SKM-1 treated with dmso at 0.1 percent for 144 hours (cell line): ENCODE measurements around the gene LRRC37A.
"Not testable (repeated sequence)": the region's sequence is repeated elsewhere in the genome, so short reads cannot be mapped to it uniquely, and the experiment has no call there.

Source experiments
- DNase-seq: peaks from one replicate; lab custom pipeline; 2025; ENCODE audit not compliant: unreplicated experiment; lab: John Stamatoyannopoulos, UW

LRRC37A gene

GRCh38 chr17:46294831-46295230 is at the start of gene LRRC37A:
TSS of gene LRRC37A (plus strand) at chr17:46295131. CDS start at chr17:46295134, 3 bp downstream.
- DNase-seq, result not testable (repeated sequence)

DNA sequence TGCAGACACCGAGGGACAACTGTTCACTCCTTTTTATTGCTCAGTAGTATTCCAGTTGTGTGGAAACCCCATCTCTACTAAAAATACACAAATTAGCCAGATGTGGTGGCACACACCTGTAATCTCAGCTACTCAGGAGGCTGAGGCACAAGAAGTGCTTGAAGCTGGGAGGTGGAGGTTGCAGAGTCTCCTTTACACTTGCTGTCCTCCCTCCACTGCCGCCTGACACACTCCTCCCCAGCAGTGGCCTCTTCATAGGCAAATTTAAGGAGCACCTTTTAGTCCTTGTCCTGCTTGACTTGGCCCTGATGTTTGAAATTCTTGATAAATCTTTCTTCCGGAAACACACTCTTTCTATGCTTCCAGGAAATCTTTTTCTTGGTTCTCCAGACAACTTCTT is 45.8 kb upstream of the LRRC37A start:
- DNase-seq, result not testable (repeated sequence)

DNA sequence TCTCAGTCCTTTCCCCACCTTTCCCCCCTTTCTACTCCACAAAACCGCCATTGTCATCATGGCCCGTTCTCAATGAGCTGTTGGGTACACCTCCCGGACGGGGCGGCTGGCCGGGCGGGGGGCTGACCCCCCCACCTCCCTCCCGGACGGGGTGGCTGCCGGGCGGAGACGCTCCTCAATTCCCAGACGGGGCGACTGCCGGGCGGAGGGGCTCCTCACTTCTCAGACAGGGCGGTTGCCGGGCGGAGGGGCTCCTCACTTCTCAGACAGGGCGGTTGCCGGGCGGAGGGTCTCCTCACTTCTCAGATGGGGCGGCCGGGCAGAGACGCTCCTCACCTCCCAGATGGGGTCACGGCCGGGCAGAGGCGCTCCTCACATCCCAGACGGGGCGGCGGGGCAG is 42.1 kb upstream of the LRRC37A start:
- not testable (repeated sequence) for DNase-seq

GRCh38 chr17:46253722-46254121 is 41.2 kb upstream of the LRRC37A start:
- DNase-seq, result peak; percentile 54

DNA sequence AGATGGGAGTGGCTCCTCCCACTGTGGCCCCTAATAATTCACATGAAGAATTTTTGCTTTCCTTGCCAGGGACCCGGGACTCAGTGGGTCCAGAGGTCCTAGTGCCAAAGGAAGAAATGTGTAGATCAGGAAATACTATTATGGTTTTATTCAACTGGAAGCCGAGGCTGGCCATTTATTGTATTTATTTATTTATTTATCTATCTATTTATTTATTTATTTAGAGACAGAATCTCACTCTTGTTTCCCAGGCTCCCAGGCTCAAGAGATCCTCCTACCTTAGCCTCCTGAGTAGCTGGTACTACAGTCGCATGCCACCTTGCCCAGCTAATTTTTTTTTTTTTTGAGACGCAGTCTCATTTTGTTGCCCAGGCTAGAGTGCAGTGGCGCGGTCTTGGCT is 40.7 kb upstream of the LRRC37A start:
- not testable (repeated sequence) for DNase-seq

DNA sequence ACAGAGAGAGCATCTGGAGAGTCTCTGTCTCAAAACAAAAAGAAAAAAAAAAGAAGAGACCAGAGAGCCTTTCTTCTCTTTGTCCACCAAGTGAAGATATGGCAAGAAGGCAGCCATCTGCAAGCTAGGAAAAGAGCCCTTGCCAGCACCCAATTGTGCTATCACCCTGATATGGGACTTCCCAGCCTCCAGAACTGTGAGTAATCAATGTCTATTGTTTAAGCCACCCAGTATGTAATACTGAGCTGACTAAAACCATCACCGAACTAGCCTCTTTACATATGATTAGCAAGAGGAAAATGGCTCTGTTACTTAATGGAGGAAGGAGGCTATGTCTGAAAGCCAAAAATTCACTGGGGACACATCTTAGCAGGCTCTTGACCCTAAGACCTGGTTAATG is 38.6 kb upstream of the LRRC37A start:
- DNase-seq, result not testable (repeated sequence)

GRCh38 chr17:46259845-46260661 is 34.9 kb upstream of the LRRC37A start:
- not testable (repeated sequence) for DNase-seq

DNA sequence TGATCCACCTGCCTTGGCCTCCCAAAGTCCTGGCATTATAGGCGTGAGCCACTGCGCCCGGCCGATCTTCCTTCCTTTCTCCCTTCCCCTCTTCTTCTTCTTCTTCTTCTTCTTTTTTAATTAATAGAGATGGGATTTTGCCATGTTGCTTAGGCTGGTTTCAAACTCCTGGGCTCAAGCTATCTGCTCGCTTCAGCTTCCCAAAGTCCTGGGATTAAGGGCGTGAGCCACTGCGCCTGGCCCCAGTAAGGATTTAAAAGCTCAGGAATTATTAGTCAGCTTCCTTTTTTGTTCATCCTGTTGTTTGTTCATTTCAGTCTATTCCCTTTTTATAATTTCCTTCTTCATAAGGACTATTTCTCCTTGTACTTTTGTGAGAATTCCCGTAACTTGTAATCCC is 32.7 kb upstream of the LRRC37A start:
- no peak for DNase-seq

GRCh38 chr17:46264456-46265198 is 30.3 kb upstream of the LRRC37A start:
- no peak for DNase-seq

DNA sequence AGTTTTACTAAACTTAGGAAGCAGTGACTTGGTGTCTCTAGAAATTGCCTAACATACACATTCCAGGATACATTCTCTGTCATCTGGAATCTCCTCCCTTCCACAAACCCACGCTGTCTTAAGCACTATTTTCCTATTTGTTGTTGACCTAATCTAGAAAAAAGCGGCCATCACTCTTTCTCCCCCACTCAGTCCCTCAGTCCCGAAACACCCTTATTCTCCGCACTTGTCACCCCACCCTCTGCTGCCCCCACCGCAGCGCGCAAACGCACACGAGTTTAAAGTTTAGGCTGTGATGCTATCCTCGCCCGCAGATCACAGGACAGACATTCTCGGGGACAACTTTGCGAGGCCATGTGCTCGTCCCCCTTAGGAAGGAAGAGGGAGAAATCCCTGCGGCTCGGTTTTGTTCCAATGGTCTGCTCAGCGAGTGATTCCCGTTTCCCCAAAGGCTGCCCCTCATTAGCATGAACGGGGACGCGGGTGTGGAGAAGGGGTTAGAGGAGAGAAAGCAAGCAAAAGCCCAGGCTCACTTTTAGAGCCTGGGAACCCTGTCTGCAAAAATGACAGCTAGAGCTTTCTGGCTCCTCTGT is 28.8 kb upstream of the LRRC37A start:
- not testable (repeated sequence) for DNase-seq

DNA sequence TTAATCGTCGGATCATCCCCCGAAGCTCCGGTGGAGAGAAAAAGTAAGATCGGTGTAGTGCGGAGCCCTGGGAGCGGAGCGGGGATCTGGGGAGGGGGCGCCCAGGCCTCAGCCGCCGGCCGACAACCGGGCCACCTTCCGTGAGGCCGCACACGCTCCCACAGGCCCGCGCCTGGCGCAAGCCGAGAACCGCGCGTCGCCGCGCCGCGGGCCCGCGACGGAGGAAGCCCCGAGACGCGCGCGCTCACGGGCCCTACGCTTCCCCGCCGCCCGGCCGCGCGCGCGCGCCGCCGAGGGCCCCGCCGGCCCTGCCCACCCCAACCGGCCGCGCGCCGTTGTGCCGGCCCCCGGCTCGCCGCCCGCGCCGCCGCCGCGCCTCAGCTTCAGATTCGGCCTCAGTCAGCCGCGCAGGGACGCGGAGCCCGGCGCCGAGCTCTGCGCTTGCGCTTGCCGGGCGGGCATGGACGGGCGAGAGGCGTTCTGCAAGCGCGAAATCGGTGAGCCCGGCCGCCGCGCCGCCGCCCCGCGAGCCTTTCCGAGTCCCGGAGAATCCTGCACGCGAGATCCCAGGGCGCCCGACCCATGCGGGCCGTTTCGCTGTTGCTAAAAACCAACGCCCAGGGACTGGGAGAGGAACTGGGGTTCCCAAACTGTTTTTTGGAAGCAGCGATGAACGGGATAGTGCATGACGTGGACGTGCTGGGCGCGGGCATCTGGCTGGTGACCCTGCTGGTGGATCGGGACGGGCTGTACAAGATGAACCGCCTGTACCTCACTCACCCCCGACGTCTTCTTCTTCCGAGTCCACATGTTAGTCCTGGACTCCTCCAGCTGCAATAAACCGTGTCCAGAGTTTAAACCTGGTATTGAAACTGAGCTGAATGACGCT is 28.0 kb upstream of the LRRC37A start:
- DNase-seq, result peak; percentile 76

GRCh38 chr17:46270032-46270431 is 24.9 kb upstream of the LRRC37A start:
- DNase-seq, result no peak

DNA sequence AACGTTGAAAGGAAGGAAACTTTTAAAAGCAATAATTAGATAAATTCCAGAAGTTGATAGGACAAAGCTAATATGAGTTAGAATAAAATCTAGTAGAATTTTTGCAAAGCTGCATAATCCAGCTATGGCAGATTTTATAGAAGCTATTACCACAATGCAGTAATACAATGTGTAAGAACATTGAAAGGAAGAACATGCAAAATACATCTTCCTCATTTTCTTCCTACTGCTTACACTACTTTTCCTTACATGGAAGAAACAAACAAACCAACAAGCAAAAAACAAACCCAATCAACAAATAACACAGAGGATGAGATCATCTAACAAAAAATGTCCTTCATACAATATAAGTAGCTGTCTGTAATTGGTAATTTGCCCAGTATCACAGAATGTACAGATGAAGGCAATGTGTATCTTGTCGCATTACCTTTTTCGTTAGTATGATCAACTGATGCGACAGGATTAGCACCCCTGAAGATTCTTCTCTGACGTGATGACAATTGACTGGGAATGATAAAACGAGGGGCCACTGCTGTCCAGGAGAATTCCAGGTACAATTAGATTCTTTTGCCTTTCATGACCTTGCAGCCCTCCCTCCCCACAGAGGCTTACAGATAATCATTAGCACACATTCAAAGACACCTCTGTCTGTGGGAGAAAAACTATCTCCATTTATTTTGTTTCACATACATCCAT is 21.2 kb upstream of the LRRC37A start:
- DNase-seq, result no peak

- DNase-seq, result no peak
Measured at GRCh38 chr17:46274238-46274637, 20.7 kb upstream of the LRRC37A start.

DNA sequence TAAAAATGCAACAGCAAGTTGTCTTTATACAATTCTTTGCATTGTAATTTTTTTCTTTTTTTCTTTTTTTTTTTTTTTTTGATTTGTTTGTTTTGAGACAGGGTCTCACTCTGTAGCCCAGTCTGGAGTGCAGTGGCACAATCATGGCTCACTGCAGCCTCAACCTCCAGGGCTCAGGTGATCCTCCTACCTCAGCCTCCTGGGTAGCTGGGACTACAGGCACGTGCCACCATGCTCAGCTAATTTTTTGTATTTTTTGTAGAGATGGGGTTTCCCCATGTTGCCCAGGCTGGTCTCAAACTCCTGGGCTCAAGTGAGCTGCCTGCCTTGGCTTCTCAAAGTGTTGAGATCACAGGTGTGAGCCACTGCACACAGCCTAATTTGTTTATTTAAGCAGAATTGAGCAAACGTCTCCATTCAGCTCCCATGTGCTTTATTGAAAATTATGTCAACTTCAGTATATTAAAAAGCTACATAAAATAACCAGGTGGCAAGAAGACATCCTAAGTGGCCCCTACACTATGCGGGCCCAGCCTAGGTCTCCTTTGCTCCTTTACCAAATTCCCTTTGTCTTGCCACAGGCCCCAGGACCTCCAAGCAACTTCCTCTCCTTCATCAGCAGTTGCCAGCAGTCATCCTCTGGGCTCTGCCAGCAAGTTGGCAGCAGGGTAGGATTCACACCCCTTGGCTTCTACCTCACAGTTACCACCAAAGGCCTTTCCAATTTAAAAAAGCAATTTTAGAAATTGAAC is 18.0 kb upstream of the LRRC37A start:
- DNase-seq, result not testable (repeated sequence)

DNA sequence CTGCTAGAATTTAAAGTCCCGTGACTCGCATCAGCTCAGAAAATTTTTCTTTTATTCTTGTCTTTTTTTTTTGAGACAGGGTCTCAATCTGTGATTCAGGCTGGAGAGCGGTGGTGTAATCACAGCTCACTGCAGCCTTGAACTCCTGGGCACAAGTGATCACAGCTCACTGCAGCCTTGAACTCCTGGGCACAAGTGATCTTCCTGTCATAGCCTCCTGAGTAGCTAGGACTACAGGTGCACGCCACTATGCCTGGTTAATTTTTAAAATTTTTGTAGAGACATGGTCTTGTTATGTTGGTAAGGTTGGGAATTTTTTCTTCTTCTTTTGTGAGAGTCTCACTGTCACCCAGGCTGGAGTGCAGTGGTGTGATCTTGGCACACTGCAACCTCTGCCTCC is 13.6 kb upstream of the LRRC37A start:
- not testable (repeated sequence) for DNase-seq

GRCh38 chr17:46282635-46283034 is 12.3 kb upstream of the LRRC37A start:
- not testable (repeated sequence) for DNase-seq

GRCh38 chr17:46284467-46284866 is 10.5 kb upstream of the LRRC37A start:
- DNase-seq, result not testable (repeated sequence)

DNA sequence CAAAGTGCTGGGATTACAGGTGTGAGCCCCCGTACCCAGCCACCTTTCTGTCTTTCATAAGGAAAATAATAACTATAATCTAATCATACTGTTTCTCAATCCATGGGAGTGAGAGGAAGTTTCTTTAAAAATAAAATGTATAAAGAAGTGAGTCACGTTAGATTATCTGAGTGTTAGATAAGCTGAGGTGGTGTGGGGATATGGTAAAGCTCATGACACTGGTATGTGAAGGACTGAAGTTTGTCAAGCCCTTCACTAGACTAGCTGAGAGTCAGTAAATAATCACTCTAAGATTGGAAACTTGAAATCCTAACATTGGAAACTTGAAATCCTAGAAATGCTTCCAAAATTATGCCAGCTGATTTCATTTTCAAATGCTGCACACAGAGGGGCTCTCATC is 9.4 kb upstream of the LRRC37A start:
- not testable (repeated sequence) for DNase-seq
